ENCODE data around the gene CDK2AP2. TPM values are rescaled to one million over a fixed set of nuclear protein-coding genes. Genes with fewer than 3 reads are reported as not detected.

Gene CDK2AP2
- total and polyA plus RNA-seq, 2 of the 8 experiments (the other 6 are each of a cell fraction or from before 2014, with no cell fraction given), result 49.6 to 65.1 TPM

DNA sequence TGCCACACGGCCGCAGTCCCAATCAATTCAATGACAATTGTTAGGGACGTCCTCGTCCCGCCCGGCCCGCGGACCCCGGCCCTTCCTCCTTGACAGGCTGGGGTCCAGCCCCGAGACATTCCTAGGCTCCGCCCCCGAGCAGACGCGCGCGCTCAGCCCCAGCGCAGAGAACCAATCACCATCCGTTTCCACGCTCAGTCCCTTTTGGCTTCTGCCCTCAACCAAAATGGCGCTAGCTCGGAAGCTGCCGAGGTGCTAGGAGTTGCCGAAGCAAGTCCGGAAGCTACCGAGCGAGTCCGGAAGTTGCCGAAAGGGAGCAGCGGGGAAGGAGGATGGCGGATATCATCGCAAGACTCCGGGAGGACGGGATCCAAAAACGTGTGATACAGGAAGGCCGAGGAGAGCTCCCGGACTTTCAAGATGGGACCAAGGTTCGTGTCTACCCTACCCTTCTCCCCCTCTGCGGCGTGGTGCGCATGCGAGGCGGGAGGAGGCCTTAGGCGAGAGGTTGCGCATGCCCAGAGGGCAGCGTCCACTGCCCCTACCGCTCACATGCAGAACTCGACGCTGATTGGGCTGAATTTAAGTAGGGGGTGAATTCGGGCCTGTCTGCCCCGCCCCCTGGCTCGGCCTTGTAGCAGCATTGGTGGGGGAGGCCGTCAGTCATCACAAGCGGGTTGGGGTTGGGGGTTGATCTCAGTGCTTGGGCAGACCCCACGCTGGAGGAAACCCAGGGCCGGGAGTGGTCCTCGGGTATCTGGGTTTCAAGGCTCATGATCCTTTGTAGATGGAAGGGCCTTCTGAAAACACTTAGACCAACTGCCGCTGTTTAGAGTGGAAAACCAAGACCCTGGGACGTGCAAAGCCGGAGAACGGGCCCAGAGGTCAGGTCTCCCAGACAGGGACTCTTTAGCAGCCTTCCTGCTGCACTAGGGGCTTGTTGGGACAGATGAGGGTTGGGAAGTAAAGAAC, 24.8 kb downstream of the CDK2AP2 start, which contains the start of gene AIP (continued):
- TF ChIP-seq CTBP2 (IDR thresholded peaks at IDR 0.05; ENCODE audit: borderline replicate concordance, insufficient read depth, insufficient read length, low read length) (no peak), RNF2 (IDR thresholded peaks at IDR 0.05; ENCODE audit: borderline replicate concordance, low read depth, low read length, missing control alignments, poor library complexity, severe bottlenecking) (peak; percentile 68), CHD1 (IDR thresholded peaks at IDR 0.05; ENCODE audit: low read depth, low read length) (no peak), MAFK (IDR thresholded peaks at IDR 0.05; ENCODE audit: low read depth, low read length) (no peak), BRCA1 (IDR thresholded peaks at IDR 0.05; ENCODE audit: low read depth, low read length) (no peak), EZH2 (IDR thresholded peaks at IDR 0.05; ENCODE audit: low read depth, low read length, severe bottlenecking) (no peak), RFX5 (IDR thresholded peaks at IDR 0.05; ENCODE audit: borderline replicate concordance, low read depth, low read length) (no peak), BCL11A (IDR thresholded peaks at IDR 0.05; ENCODE audit: low read depth in 2 of 2, low read length in 2 of 2) (no peak)
